Osteocyte (in vitro differentiated cells): ENCODE measurements around the gene KCNK2. TPM values are rescaled to one million over a fixed set of nuclear protein-coding genes. Genes with fewer than 3 reads are reported as not detected.
A peak's percentile ranks its signal among the peaks of the same experiment; 100 is the strongest.
"Not testable (repeated sequence)": the region's sequence is repeated elsewhere in the genome, so short reads cannot be mapped to it uniquely, and the experiment has no call there.

Experiments used
- DNase-seq: peaks from one replicate; pipeline ENCODE4 v3.0.0; 2021; ENCODE audit warnings: mixed read lengths; ENCODE audit not compliant: unreplicated experiment; ENCODE audit errors: extremely low spot score
- H3K27ac Mint-ChIP-seq: one replicate; pipeline ENCODE4 v1.8.0; 2021; ENCODE audit warnings: mild to moderate bottlenecking, mixed read lengths; ENCODE audit not compliant: unreplicated experiment
- H3K27me3 Mint-ChIP-seq: one replicate; pipeline ENCODE4 v1.8.0; 2021; ENCODE audit warnings: mixed read lengths; ENCODE audit not compliant: unreplicated experiment
- H3K36me3 Mint-ChIP-seq: one replicate; pipeline ENCODE4 v1.8.0; 2021; ENCODE audit warnings: mixed read lengths; ENCODE audit not compliant: unreplicated experiment
- H3K4me1 Mint-ChIP-seq: one replicate; pipeline ENCODE4 v1.8.0; 2021; ENCODE audit warnings: mixed read lengths; ENCODE audit not compliant: unreplicated experiment
- H3K4me3 Mint-ChIP-seq: one replicate; pipeline ENCODE4 v1.8.0; 2021; ENCODE audit warnings: mild to moderate bottlenecking, moderate library complexity, mixed read lengths; ENCODE audit not compliant: unreplicated experiment
- H3K9me3 Mint-ChIP-seq: one replicate; pipeline ENCODE4 v1.8.0; 2021; ENCODE audit warnings: mixed read lengths; ENCODE audit not compliant: unreplicated experiment
- CTCF ChIP-seq: fragments of 200-600 bp; sonication (generic); IDR thresholded peaks from 2 replicates; pipeline ENCODE4 v1.5.0; 2021; ENCODE audit warnings: antibody characterized with exemption, mild to moderate bottlenecking, moderate library complexity
- total RNA-seq: library from RNA; stranded (reverse); gene quantifications from 2 replicates; pipeline ENCODE4 v1.2.1, GENCODE V29; 2021

The KCNK2 gene
- total RNA-seq, 1 donor from 2014 or later: not detected

- no peak for DNase-seq
- Mint-ChIP-seq H3K4me3 (no peak overlapping the region), H3K27ac (no peak overlapping the region), H3K4me1 (peaks cover 5% of the 10 kb centered on the region), H3K36me3 (no peaks in the 10 kb centered on the region), H3K9me3 (peaks cover 20% of the 10 kb centered on the region), H3K27me3 (peaks cover 10% of the 10 kb centered on the region)
- TF ChIP-seq CTCF: no peak
These were observed 77.8 kb downstream of the KCNK2 start for GRCh38 chr1:215160351-215160750.

GRCh38 chr1:215163144-215163543, 80.6 kb downstream of the KCNK2 start:
- Mint-ChIP-seq H3K27me3 (peaks cover 13% of the 10 kb centered on the region), H3K9me3 (peaks cover 22% of the 10 kb centered on the region)
- not testable (repeated sequence) for H3K4me1 Mint-ChIP-seq, H3K36me3 Mint-ChIP-seq, DNase-seq, H3K4me3 Mint-ChIP-seq, H3K27ac Mint-ChIP-seq

- Mint-ChIP-seq H3K4me1 (no peaks in the 10 kb centered on the region), H3K27me3 (peaks cover 2% of the 10 kb centered on the region)
- no peak for DNase-seq
These were observed 84.3 kb downstream of the KCNK2 start for GRCh38 chr1:215166886-215167285.

GRCh38 chr1:215181518-215181917, 99.0 kb downstream of the KCNK2 start:
- DNase-seq: no peak
- H3K36me3 Mint-ChIP-seq: no peaks in the 10 kb centered on the region
- H3K4me3 Mint-ChIP-seq: no peak overlapping the region
- peak; percentile 22 for TF ChIP-seq CTCF
- no peaks in the 10 kb centered on the region for H3K4me1 Mint-ChIP-seq
- no peak overlapping the region for H3K27ac Mint-ChIP-seq
- H3K27me3 Mint-ChIP-seq: peaks cover 18% of the 10 kb centered on the region
- peaks cover 15% of the 10 kb centered on the region for H3K9me3 Mint-ChIP-seq

More at GRCh38 chr1:215166886-215167285, 84.3 kb downstream of the KCNK2 start:
- Mint-ChIP-seq H3K36me3 (no peaks in the 10 kb centered on the region), H3K9me3 (peaks cover 22% of the 10 kb centered on the region), H3K27ac (no peak overlapping the region), H3K4me3 (no peak overlapping the region)
- no peak for TF ChIP-seq CTCF

GRCh38 chr1:215185067-215185620, 102.6 kb downstream of the KCNK2 start:
- no peak for TF ChIP-seq CTCF
- Mint-ChIP-seq H3K4me3 (no peak overlapping the region), H3K27ac (no peak overlapping the region), H3K9me3 (no peaks in the 10 kb centered on the region), H3K36me3 (no peaks in the 10 kb centered on the region), H3K4me1 (peaks cover 14% of the 10 kb centered on the region), H3K27me3 (no peaks in the 10 kb centered on the region)
- no peak for DNase-seq
